Measurements from ENCODE around the gene SLC43A2.
A peak's percentile ranks its signal among the peaks of the same experiment; 100 is the strongest.
"Not testable (repeated sequence)": the region's sequence is repeated elsewhere in the genome, so short reads cannot be mapped to it uniquely, and the experiment has no call there.

The SLC43A2 gene

GRCh38 chr17:1563786-1564613 is 64.6 kb downstream of the SLC43A2 start:
- no peak overlapping the region for H3K27ac ChIP-seq (ENCODE audit: low read length)
- no peaks in the 10 kb centered on the region for H3K9me2 ChIP-seq (replicated peaks; ENCODE audit: insufficient read depth, low read length)
- H3K9me3 ChIP-seq (replicated peaks; ENCODE audit: insufficient read depth, low read length), result no peaks in the 10 kb centered on the region
- H3K4me1 ChIP-seq (ENCODE audit: low read length), result peaks cover 12% of the 10 kb centered on the region
- H3K9ac ChIP-seq (ENCODE audit: low read length), result no peak overlapping the region
- H3K79me2 ChIP-seq (ENCODE audit: low read length), result peaks cover 31% of the 10 kb centered on the region
- H2AFZ ChIP-seq (ENCODE audit: low read length), result no peak overlapping the region
- H4K20me1 ChIP-seq (ENCODE audit: insufficient read depth, low read length), result no peaks in the 10 kb centered on the region
- H3K27me3 ChIP-seq (replicated peaks; ENCODE audit: insufficient read depth, low read length), result no peaks in the 10 kb centered on the region; the same call in 1 of the 2 replicates
- no peaks in the 10 kb centered on the region for H3K36me3 ChIP-seq (replicated peaks; ENCODE audit: insufficient read depth, low read length)
- H3K4me3 ChIP-seq (ENCODE audit: low read length), result no peak overlapping the region
- no peak overlapping the region for H3K4me2 ChIP-seq (ENCODE audit: low read depth, low read length)
- no peak for DNase-seq
- H3F3A ChIP-seq (ENCODE audit: insufficient read depth, low read length), result 0 out of 2 replicates have a peak, but pooled peaks cover 4% of the 10 kb centered on the region
- no peak for TF ChIP-seq CTCF (IDR thresholded peaks at IDR 0.05; ENCODE audit: low read length)
- TF ChIP-seq EZH2phosphoT487 (IDR thresholded peaks at IDR 0.05; ENCODE audit: low read length), result no peak
- TF ChIP-seq EZH2 (optimal IDR thresholded peaks at IDR 0.05; ENCODE audit: low read depth, low read length), result no peak

GRCh38 chr17:1563471-1563785 is 65.2 kb downstream of the SLC43A2 start:
- H3K4me1 ChIP-seq (ENCODE audit: low read length), result peaks cover 12% of the 10 kb centered on the region
- not testable (repeated sequence) for H3K9me3 ChIP-seq (replicated peaks; ENCODE audit: insufficient read depth, low read length); H3K27ac ChIP-seq (ENCODE audit: low read length); H3K36me3 ChIP-seq (replicated peaks; ENCODE audit: insufficient read depth, low read length); H2AFZ ChIP-seq (ENCODE audit: low read length); H3K27me3 ChIP-seq (replicated peaks; ENCODE audit: insufficient read depth, low read length); H4K20me1 ChIP-seq (ENCODE audit: insufficient read depth, low read length); DNase-seq; H3K9me2 ChIP-seq (replicated peaks; ENCODE audit: insufficient read depth, low read length); H3K9ac ChIP-seq (ENCODE audit: low read length); H3K4me2 ChIP-seq (ENCODE audit: low read depth, low read length); H3K4me3 ChIP-seq (ENCODE audit: low read length); H3F3A ChIP-seq (ENCODE audit: insufficient read depth, low read length)
- H3K79me2 ChIP-seq (ENCODE audit: low read length), result peaks cover 34% of the 10 kb centered on the region

GRCh38 chr17:1562176-1562643 is 66.4 kb downstream of the SLC43A2 start:
- Histone ChIP-seq H2AFZ (ENCODE audit: low read length) (no peak overlapping the region), H3K27ac (ENCODE audit: low read length) (no peak overlapping the region), H3F3A (ENCODE audit: insufficient read depth, low read length) (0 out of 2 replicates have a peak, but pooled peaks cover 4% of the 10 kb centered on the region), H3K79me2 (ENCODE audit: low read length) (peaks cover 44% of the 10 kb centered on the region), H3K4me2 (ENCODE audit: low read depth, low read length) (peak overlapping the region; percentile 87; the same call in 1 of the 2 replicates), H3K9me3 (replicated peaks; ENCODE audit: insufficient read depth, low read length) (no peaks in the 10 kb centered on the region), H3K27me3 (replicated peaks; ENCODE audit: insufficient read depth, low read length) (no peaks in the 10 kb centered on the region; the same call in 1 of the 2 replicates), H3K9ac (ENCODE audit: low read length) (peak overlapping the region; percentile 79), H3K9me2 (replicated peaks; ENCODE audit: insufficient read depth, low read length) (no peaks in the 10 kb centered on the region), H3K4me1 (ENCODE audit: low read length) (peaks cover 12% of the 10 kb centered on the region), H4K20me1 (ENCODE audit: insufficient read depth, low read length) (no peaks in the 10 kb centered on the region), H3K36me3 (replicated peaks; ENCODE audit: insufficient read depth, low read length) (no peaks in the 10 kb centered on the region), H3K4me3 (ENCODE audit: low read length) (peak overlapping the region; percentile 85)
- TF ChIP-seq EZH2 (optimal IDR thresholded peaks at IDR 0.05; ENCODE audit: low read depth, low read length), result no peak
- no peak for TF ChIP-seq CTCF (IDR thresholded peaks at IDR 0.05; ENCODE audit: low read length)
- TF ChIP-seq EZH2phosphoT487 (IDR thresholded peaks at IDR 0.05; ENCODE audit: low read length), result no peak
- no peak for DNase-seq

Data from MM.1S (cell line).